ENCODE results near the gene SPTBN2. TPM values are rescaled to one million over a fixed set of nuclear protein-coding genes. Genes with fewer than 3 reads are reported as not detected.

SPTBN2 gene
- total RNA-seq, 2 donors from 2014 or later: 3.3 to 7.7 TPM

DNA sequence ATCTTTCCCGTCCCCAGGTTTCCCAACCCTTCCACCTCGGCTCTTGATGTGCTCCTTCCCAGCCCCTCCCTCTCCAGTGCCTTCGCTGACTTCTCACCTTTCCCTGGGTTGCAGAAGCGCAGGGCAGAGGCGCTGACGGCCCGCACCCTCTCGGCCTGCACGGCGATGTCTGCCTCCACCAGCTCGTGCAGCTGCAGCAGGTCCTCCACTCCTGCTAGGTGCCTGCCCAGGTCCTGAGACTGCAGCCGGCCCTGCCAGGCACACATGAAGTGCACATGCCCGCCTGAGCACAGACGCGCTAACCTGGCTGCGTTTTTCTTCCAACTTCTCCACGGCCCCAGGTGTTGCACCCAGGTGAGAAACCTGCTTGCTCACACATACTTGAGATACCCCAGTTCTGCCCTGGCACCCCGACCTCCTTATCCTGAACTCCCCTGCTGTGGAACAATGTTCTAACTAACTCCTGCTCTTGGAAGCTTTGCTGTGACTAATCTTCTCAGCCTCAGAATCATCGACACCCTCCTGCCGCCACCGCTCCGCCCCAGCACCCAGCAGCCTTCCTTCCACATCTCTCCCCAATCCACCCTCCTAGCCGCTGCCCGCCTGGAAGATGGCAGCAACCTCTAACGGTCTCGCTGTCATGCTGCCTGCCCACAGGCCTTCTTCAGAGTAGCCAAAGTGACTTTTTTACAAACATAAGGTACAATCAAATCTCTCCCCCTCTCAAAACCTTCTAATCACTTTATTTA lies 23.3 kb downstream of the SPTBN2 start:
- no peaks in the 10 kb centered on the region for H3K9me3 ChIP-seq
- no peak overlapping the region for H3K27ac ChIP-seq
- H3K36me3 ChIP-seq: no peaks in the 10 kb centered on the region
- TF ChIP-seq CTCF (IDR thresholded peaks at IDR 0.05): no peak
- H3K27me3 ChIP-seq: no peaks in the 10 kb centered on the region
- no peak overlapping the region for H3K4me3 ChIP-seq
- DNase-seq (ENCODE audit: low spot score): no peak
- no peaks in the 10 kb centered on the region for H3K4me1 ChIP-seq

DNA sequence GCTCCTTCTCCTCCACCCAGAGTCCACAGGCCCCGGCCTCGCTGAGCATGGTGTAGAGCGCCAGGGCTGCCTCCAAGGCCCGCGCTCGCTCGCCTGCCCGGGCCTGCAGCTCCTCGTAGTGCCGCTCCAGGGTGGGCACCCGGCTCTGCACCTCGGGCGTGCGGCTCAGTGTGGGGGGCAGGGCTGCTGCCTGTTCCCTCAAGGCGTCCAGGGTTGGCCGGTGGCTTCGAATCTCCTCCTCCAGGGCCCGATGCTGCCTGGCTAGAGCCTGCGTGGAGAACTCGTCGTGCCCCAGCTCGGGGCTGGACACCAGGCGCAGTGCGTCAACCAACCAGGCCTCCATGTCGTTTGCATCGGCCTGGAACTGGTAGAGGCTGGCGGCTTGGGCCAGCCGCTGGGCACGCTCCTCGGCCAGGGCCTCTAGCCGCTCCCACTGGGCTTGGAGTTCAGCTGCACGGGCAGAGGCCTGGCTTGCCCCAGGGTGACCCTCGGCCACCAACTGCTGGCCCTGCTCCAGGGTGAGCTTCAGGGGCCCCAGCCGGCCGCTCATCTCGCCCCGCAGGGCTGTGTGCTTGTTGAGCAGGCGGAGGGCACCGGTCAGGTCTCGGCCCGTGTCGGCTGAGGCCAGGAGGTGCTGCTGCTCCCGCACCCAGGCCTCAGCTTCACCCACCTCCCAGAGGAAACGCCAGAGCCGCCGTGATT lies 24.2 kb downstream of the SPTBN2 start:
- no peaks in the 10 kb centered on the region for H3K4me1 ChIP-seq
- no peak overlapping the region for H3K4me3 ChIP-seq
- no peak overlapping the region for H3K27ac ChIP-seq
- H3K9me3 ChIP-seq: peaks cover 0 to 3% of the 10 kb centered on the region in 2 donors
- no peak for TF ChIP-seq CTCF (IDR thresholded peaks at IDR 0.05)
- no peaks in the 10 kb centered on the region for H3K27me3 ChIP-seq
- no peaks in the 10 kb centered on the region for H3K36me3 ChIP-seq
- DNase-seq (ENCODE audit: low spot score): no peak

DNA sequence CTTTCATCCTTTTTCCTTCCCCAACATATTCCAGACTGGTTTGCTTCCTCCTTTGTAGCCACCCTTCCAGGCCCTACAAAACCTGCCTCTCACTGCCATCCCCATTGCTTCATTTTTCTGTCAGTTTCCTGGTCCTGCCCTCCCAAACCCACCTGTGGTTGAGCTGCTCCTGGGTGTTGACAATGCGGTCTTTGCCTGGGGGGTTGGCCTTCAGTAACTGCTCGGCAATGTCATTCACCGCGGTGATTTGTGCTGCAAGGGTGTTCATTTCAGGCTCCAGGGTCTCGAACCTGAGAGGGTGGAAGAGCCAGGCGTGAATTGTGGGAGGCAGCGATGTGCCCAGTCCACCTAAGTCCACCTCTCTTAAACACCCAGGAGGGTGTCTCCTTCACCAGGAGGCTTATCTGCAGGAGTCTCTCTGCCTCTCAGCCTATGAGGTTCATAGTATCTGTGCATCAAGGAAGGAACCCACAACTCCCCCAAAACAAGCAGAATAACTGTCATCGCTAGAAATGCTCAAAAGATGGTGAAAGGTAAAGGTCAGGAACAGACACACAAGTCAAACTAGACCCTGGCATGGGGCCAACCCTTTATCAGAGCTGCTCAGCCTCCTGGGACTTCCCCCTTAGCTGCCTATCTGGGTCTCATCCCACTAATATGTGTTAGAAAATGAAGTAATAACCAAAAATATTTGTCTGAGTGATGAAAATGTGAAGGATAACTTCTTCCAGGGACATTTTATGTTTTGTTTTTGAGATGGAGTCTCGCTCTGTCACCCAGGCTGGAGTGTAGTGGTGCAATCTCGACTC lies 27.4 kb downstream of the SPTBN2 start:
- no peak overlapping the region for H3K27ac ChIP-seq
- H3K4me3 ChIP-seq: no peak overlapping the region

DNA sequence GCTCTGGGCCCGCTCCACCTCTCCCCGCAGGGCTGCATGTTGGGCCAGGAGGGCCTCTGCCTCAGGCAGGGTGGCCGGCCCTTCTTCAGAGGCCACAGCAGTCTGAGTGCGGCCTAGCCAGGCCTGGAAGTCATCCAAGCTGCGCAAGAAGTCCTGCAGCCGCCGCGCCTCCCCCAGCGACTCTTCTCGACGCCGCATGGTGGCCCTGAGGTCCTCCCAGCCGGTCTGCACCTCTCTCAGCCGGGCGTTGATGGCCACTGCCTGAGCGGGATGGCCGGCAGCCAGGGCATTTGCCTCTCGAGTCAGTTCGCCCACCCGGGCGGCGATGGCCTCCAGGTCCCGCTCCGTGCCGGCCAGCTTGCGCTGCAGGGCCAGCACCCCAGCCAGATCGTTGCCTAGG lies 28.3 kb downstream of the SPTBN2 start:
- TF ChIP-seq CTCF (IDR thresholded peaks at IDR 0.05): no peak
- H3K36me3 ChIP-seq: no peaks in the 10 kb centered on the region
- no peak overlapping the region for H3K4me3 ChIP-seq
- H3K27ac ChIP-seq: no peak overlapping the region
- DNase-seq (ENCODE audit: low spot score): no peak
- peaks cover 0 to 10% of the 10 kb centered on the region in 2 donors for H3K9me3 ChIP-seq
- H3K4me1 ChIP-seq: no peaks in the 10 kb centered on the region
- H3K27me3 ChIP-seq: no peaks in the 10 kb centered on the region

More for the DNA sequence above, 27.4 kb downstream of the SPTBN2 start:
- DNase-seq (ENCODE audit: low spot score): no peak
- Histone ChIP-seq H3K4me1 (no peaks in the 10 kb centered on the region), H3K36me3 (no peaks in the 10 kb centered on the region), H3K27me3 (no peaks in the 10 kb centered on the region), H3K9me3 (peaks cover 0 to 10% of the 10 kb centered on the region in 2 donors)
- TF ChIP-seq CTCF (IDR thresholded peaks at IDR 0.05): no peak

DNA sequence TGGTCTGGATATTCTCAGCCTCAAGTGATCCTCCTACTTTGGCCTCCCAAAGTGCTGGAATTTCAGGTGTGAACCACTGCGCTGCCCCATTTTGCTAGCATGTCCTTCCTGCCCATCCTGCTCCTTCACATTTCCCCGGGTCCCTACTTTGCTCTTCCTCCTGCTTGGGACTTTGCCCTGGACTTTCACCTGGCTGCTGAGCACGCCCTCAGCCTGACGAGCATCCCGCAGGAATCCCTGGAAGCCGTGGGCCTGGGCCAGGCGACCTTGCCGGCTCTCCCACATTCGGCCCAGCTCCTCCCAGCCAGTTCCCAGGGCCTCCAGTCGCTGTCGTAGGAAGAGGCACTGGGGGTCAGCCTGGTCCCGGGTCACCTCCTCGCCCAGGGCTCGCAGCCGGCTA lies 28.7 kb downstream of the SPTBN2 start:
- H3K27ac ChIP-seq: no peak overlapping the region
- TF ChIP-seq CTCF (IDR thresholded peaks at IDR 0.05): no peak
- no peaks in the 10 kb centered on the region for H3K36me3 ChIP-seq
- peaks cover 0 to 10% of the 10 kb centered on the region in 2 donors for H3K9me3 ChIP-seq
- no peak for DNase-seq (ENCODE audit: low spot score)
- H3K27me3 ChIP-seq: no peaks in the 10 kb centered on the region
- no peaks in the 10 kb centered on the region for H3K4me1 ChIP-seq
- no peak overlapping the region for H3K4me3 ChIP-seq

Measured in right atrium auricular region (tissue), 2 donors.